Ovary (tissue), 9 donors: ENCODE data around the gene DOLPP1. TPM values are rescaled to one million over a fixed set of nuclear protein-coding genes. Genes with fewer than 3 reads are reported as not detected.

Source experiments
- DNase-seq, 5 donors: peaks; one replicate each; pipeline ENCODE4 v3.0.0-alpha.2; 2019 to 2020
- H3K27ac ChIP-seq, 2 donors: fragments of 200-600 bp; one replicate each; pipeline versions ENCODE4 v1.5.1 to v1.8.0; 2019 to 2022
- H3K27me3 ChIP-seq: fragments of 200-600 bp; one replicate; pipeline ENCODE4 v1.8.0; 2022
- H3K36me3 ChIP-seq: fragments of 200-600 bp; sonication (generic); one replicate; pipeline ENCODE4 v1.5.1; 2019
- H3K4me1 ChIP-seq: one replicate; pipeline ENCODE4 v1.8.1; 2013; ENCODE audit warnings: mild to moderate bottlenecking, moderate library complexity; ENCODE audit not compliant: insufficient read depth
- H3K4me3 ChIP-seq: fragments of 200-600 bp; sonication (generic); one replicate; pipeline ENCODE4 v1.5.1; 2017
- H3K9me3 ChIP-seq, 2 donors: fragments of 200-600 bp in 1 of 2; sonication (generic) in 1 of 2; one replicate each; pipeline versions ENCODE4 v1.5.1 to v1.8.1; 2013 to 2019; ENCODE audit warnings: mild to moderate bottlenecking in 1 of 2, moderate library complexity in 1 of 2
- EP300 ChIP-seq: sonication (generic); formaldehyde crosslinking; IDR thresholded peaks from one replicate; pipeline ENCODE4 v1.6.1; 2017; ENCODE audit warnings: antibody characterized with exemption
- POLR2A ChIP-seq: fragments of 450-650 bp; IDR thresholded peaks from one replicate; pipeline ENCODE4 v1.6.1; 2017; ENCODE audit warnings: antibody characterized with exemption, mild to moderate bottlenecking, moderate library complexity
- WGBS, 3 donors: extraction: QIAGEN DNeasy Blood & Tissue Kit in 1 of 3; methylation state at CpG; one replicate each; pipeline versions ENCODE4 v1.1.5 to v1.1.7; 2013 to 2017; 5-methylcytosine and 5-hydroxymethylcytosine counted together
- intact Hi-C, 4 donors: fragments of 100-400 bp; cut with DNase I; formaldehyde crosslinking; loops; one replicate each; pipeline versions ENCODE4 v1.11.0 to v1.15.1; 2022 to 2023
- polyA plus RNA-seq, 2 donors: library from polyadenylated mRNA; stranded (reverse); fragments of 200-250 nt in 1 of 2; fragments of 350-450 nt in 1 of 2; fragmentation: Illumina TruSeq in 1 of 2; extraction: RNeasy Lipid Tissue Mini Kit (QIAGEN cat#74804) in 1 of 2; gene quantifications; one replicate each; pipeline ENCODE4 v1.2.3, GENCODE V29; 2013 to 2014
- total RNA-seq, 7 donors: library from RNA; depleted of rRNA in 2 of 7; stranded (reverse); fragments of >200 nt in 2 of 7; fragmentation: NEBNext Ultra II Directional in 3 of 7; extraction: Animal tissue kit (Norgen Biotek cat#: 25700) in 3 of 7; gene quantifications; one replicate each; pipeline versions ENCODE4 v1.1.0 to v1.2.4, GENCODE V29; 2016 to 2023
- TF ChIP-seq, protein P1 (sequence below), 3 donors: fragments of 450-650 bp in 2 of 3; fragments of 200-600 bp in 1 of 3; IDR thresholded peaks; one replicate each; pipeline versions ENCODE4 v1.5.1 to v1.8.0; 2016 to 2022; ENCODE audit warnings: antibody characterized with exemption in 3 of 3, mild to moderate bottlenecking in 1 of 3
- donor health status: DM: no; HTN: no; CAD: no; lungs with moderate emphysema.
- donor health status: DM: no; HTN: no; CAD: no.
- donor health status: Bipolar disorder and iron deficiency.
- donor health status: DM: yes; HTN: yes; CAD: no.
- donor health status: DM: no; HTN: no; CAD: no.
- donor health status: DM: yes; HTN: yes; CAD: no.

The DOLPP1 gene
- total and polyA plus RNA-seq, 9 donors: 3.3 to 16.2 (median 8.6) TPM

DNA sequence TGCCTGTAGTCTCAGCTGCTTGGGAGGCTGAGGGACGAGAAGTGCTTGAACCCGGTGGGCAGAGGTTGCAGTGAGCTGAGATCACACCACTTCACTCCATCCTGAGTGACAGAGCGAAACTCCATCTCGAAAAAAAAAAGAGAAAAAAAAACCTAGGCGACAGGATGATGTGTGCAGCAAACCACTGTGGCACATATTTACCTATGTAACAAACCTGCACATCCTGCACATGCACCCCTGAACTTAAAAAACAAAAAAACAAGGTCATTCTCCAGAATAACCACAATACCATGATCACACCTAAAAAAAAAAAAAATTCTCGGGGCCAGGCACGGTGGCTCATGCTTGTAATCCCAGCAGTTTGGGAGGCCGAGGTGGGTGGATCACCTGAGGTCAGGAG lies 7.5 kb upstream of the DOLPP1 start:
- no peaks in the 10 kb centered on the region for H3K9me3 ChIP-seq
- intact Hi-C loops: no loop called here
- H3K27ac ChIP-seq: no peak overlapping the region
- H3K36me3 ChIP-seq: no peaks in the 10 kb centered on the region
- no peak for TF ChIP-seq POLR2A
- H3K4me3 ChIP-seq: no peak overlapping the region
- H3K4me1 ChIP-seq: no peaks in the 10 kb centered on the region
- no peak for DNase-seq
- WGBS, 3 donors: 83 to 89% (median 85%) methylated on average over 8 of the region's 8 CpGs
- H3K27me3 ChIP-seq: no peaks in the 10 kb centered on the region

DNA sequence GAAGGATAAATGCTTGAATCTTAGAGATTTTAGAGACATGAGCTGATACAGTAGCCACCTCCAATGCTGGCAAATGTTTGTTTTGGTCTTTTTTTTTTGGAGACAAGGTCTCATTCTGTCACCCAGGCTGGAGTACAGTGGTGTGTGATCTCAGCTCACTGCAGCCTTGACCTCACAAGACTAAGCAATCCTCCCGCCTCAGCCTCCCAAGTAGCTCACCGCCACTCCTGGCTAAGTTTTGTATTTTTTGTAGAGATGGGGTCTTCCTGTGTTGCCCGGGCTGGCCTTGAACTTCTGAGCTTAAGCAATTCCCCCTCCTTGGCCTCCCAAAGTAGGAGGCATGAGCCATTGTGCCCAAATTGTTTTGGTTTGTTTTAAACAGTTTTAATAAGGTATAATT lies 6.8 kb upstream of the DOLPP1 start:
- H3K4me3 ChIP-seq: no peak overlapping the region
- TF ChIP-seq, protein P1, sequence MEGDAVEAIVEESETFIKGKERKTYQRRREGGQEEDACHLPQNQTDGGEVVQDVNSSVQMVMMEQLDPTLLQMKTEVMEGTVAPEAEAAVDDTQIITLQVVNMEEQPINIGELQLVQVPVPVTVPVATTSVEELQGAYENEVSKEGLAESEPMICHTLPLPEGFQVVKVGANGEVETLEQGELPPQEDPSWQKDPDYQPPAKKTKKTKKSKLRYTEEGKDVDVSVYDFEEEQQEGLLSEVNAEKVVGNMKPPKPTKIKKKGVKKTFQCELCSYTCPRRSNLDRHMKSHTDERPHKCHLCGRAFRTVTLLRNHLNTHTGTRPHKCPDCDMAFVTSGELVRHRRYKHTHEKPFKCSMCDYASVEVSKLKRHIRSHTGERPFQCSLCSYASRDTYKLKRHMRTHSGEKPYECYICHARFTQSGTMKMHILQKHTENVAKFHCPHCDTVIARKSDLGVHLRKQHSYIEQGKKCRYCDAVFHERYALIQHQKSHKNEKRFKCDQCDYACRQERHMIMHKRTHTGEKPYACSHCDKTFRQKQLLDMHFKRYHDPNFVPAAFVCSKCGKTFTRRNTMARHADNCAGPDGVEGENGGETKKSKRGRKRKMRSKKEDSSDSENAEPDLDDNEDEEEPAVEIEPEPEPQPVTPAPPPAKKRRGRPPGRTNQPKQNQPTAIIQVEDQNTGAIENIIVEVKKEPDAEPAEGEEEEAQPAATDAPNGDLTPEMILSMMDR (IDR thresholded peaks at IDR 0.05): no peak
- TF ChIP-seq EP300 (no peak), POLR2A (no peak)
- H3K27ac ChIP-seq: no peak overlapping the region
- intact Hi-C loops: no loop called here
- 32 to 49% (median 37%) methylated on average over 3 of the region's 3 CpGs for WGBS, 3 donors
- no peaks in the 10 kb centered on the region for H3K27me3 ChIP-seq
- no peaks in the 10 kb centered on the region for H3K4me1 ChIP-seq
- no peaks in the 10 kb centered on the region for H3K9me3 ChIP-seq
- no peak for DNase-seq
- H3K36me3 ChIP-seq: no peaks in the 10 kb centered on the region

DNA sequence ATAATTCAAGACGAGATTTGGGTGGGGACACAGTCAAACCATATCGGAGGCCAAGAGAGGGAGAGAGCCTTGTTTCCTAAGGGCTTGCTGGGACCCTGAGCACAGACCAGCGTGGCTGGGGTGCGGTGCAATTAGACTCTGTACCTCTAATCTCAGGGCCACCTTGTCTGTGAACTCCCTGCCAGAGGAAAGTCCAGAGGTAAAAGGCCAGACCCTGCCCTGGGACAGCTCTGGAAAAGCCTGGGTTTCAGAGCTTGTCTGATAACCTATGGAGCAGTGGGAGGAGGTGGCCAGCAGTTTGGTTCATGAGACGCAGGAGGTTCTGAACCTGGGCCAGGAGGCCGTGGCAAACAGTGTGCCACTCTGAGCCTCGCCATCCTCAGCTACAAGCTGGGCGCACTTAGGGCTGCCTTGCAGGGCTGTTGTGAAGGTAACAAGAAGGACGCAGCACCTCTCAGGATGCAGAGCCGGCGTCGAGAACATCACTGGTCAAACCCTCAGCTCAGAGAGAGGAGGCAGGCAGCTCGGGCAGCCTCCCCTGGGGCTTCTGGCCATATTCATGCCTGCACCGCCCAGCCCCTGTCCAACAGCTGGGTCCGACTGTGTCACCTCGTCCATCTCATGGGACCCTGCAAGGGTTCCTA lies 4.8 kb upstream of the DOLPP1 start:
- 81 to 86% (median 82%) methylated on average over 16 of the region's 16 CpGs for WGBS, 3 donors
- H3K9me3 ChIP-seq: no peaks in the 10 kb centered on the region
- H3K4me3 ChIP-seq: no peak overlapping the region
- TF ChIP-seq, protein P1 (IDR thresholded peaks at IDR 0.05): no peak
- no peak for TF ChIP-seq POLR2A
- no peak for TF ChIP-seq EP300
- intact Hi-C loops: no loop called here
- no peaks in the 10 kb centered on the region for H3K36me3 ChIP-seq
- no peak for DNase-seq
- H3K27me3 ChIP-seq: no peaks in the 10 kb centered on the region
- no peaks in the 10 kb centered on the region for H3K4me1 ChIP-seq
- no peak overlapping the region for H3K27ac ChIP-seq

DNA sequence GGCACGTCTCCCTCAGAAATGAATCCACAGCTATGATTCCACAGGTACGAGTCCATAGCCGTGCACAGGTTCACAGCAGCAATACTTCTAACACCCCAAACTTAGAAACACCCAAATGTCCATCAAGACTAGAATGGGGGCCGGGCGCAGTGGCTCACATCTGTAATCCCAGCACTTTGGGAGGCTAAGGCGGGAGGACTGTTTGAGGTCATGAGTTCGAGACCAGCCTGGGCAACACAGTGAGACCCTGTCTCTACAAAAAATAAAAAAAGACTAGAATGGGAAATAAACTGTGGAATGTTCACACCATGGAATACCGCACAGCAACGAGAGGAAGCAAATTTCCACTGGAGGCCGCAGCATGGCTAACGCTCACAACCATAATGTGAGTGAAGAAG lies 4.3 kb upstream of the DOLPP1 start:
- H3K4me1 ChIP-seq: peaks cover under 1% of the 10 kb centered on the region
- H3K36me3 ChIP-seq: no peaks in the 10 kb centered on the region
- no peak overlapping the region for H3K27ac ChIP-seq
- intact Hi-C loops: no loop called here
- TF ChIP-seq, protein P1 (IDR thresholded peaks at IDR 0.05): no peak
- TF ChIP-seq POLR2A: no peak
- TF ChIP-seq EP300: no peak
- H3K9me3 ChIP-seq: no peaks in the 10 kb centered on the region
- H3K4me3 ChIP-seq: no peak overlapping the region
- no peak for DNase-seq
- no peaks in the 10 kb centered on the region for H3K27me3 ChIP-seq
- 88 to 91% (median 88%) methylated on average over 11 of the region's 11 CpGs for WGBS, 3 donors

DNA sequence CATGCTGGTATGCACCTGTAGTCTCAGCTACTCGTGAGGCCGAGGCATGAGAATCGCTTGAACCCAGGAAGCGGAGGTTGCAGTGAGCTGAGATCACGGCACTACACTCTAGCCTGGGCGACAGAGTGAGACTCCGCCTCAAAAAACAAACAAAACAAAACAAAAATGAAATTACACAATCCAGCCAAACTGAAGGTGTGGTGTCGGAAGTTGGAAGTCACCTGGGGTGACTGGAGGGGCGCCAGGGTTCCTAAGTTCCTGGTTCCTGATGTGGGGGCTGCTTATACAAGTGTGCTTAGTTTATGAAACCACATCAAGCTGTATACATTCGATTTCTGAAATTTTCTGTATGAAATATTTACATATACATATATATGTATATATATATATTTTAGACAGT lies 3.7 kb upstream of the DOLPP1 start:
- peaks cover 5% of the 10 kb centered on the region for H3K4me1 ChIP-seq
- H3K36me3 ChIP-seq: no peaks in the 10 kb centered on the region
- DNase-seq: peak in 1 of 5 donors; percentile 17
- H3K9me3 ChIP-seq: no peaks in the 10 kb centered on the region
- intact Hi-C loops: no loop called here
- WGBS, 3 donors: 79 to 86% (median 84%) methylated on average over 10 of the region's 10 CpGs
- no peaks in the 10 kb centered on the region for H3K27me3 ChIP-seq
- H3K27ac ChIP-seq: no peak overlapping the region
- TF ChIP-seq, protein P1 (IDR thresholded peaks at IDR 0.05): no peak
- TF ChIP-seq EP300 (no peak), POLR2A (no peak)
- H3K4me3 ChIP-seq: no peak overlapping the region
